CD4-positive, alpha-beta T cell treated with Interleukin-4 for 1 hour (primary cell): Measurements from ENCODE around the gene ELMO3.

Experiments
- DNase-seq, 2 donors: peaks; one replicate each; pipeline ENCODE4 v3.0.0-alpha.2; 2020 to 2022

ELMO3 gene

GRCh38 chr16:67226804-67227566, 28.1 kb downstream of the ELMO3 start, which contains the start of gene TMEM208:
TMEM208 (plus strand) TSS chr16:67227130; CDS start chr16:67227219, 89 bp downstream.
- peak; percentile 98 for DNase-seq

DNA sequence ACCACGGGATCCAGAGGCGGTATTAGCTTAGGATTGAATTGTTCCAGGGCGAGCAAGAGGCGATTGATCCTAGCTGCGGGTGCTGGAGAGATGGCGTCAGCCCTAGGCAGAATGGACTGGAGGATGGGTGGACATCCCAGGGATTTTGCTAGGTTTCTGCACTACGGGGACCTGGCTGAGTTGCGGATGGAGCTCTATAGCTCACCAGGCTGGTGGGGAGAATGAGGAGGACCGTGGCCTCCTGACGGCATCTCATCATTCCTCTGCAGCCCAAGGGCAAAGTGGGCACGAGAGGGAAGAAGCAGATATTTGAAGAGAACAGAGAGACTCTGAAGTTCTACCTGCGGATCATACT, 28.6 kb downstream of the ELMO3 start:
- no peak for DNase-seq

- no peak for DNase-seq
These were observed 29.3 kb downstream of the ELMO3 start for GRCh38 chr16:67228034-67228785.

DNA sequence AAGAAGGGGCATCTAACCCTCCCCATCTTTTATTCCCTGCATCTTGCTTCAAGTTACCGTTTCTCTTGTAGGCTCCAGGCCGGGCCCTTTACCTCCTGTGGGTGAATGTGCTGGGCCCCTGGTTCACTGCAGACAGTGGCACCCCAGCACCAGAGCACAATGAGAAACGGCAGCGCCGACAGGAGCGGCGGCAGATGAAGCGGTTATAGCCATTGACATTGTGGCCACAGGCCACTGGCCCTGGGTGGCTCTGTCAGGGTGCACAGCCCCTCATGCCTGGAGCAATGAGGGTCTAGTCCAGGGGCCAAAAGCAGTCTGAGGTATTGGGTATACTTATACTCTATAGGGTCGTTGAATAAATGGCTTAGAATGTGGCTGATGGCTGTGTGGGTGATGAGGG, 30.0 kb downstream of the ELMO3 start:
- DNase-seq: no peak

GRCh38 chr16:67229906-67230808, 31.2 kb downstream of the ELMO3 start:
- no peak for DNase-seq

GRCh38 chr16:67230809-67231660, 32.1 kb downstream of the ELMO3 start:
- no peak for DNase-seq

- DNase-seq: no peak
These were observed 34.7 kb downstream of the ELMO3 start for GRCh38 chr16:67233596-67233995.

- no peak for DNase-seq
These were observed 35.3 kb downstream of the ELMO3 start for GRCh38 chr16:67234180-67234597.

- DNase-seq: peak; percentile 30 to 78
These were observed 37.1 kb downstream of the ELMO3 start for GRCh38 chr16:67235816-67236562.

DNA sequence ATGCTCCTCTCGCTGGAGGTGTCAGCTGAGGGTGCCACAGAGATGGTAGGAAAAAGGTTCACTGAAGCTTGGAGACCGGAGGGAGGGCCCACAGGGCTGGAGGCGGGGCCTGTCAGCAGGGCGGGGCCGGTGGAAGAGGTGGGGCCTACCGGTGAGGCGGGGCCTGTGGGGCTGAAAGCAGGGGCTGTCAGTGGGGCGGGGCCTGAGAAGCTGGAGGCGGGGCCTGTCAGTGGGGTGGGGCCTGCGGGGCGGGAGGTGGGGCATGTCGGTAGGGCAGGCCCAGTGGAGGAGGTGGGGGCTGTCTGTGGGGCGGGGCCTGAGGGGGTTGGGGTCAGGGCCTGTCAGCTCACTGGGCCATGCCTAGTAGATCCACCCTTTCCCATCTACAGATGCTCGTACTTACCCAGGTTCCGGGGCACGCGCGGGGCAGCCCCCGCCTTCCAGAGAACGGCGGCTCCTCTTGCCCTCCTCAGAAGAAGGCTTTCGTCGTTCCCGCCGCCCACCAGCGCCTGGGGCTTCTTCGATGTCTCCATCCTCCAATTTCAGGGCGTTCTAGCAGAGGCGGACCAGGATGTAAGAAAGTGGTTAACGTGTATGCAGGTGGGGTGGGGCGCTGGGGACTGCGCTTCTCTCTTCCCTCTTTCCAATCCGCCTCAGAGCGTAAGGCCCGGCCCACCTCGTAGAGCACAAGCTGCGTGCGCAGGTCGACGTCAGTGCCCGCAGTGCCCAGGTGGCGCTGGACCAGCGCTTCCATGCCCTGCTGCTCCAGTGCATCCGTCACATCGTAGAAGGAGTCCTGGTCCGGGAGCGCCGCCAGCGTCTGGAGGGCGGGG, 37.8 kb downstream of the ELMO3 start:
- DNase-seq: peak; percentile 70 to 87

DNA sequence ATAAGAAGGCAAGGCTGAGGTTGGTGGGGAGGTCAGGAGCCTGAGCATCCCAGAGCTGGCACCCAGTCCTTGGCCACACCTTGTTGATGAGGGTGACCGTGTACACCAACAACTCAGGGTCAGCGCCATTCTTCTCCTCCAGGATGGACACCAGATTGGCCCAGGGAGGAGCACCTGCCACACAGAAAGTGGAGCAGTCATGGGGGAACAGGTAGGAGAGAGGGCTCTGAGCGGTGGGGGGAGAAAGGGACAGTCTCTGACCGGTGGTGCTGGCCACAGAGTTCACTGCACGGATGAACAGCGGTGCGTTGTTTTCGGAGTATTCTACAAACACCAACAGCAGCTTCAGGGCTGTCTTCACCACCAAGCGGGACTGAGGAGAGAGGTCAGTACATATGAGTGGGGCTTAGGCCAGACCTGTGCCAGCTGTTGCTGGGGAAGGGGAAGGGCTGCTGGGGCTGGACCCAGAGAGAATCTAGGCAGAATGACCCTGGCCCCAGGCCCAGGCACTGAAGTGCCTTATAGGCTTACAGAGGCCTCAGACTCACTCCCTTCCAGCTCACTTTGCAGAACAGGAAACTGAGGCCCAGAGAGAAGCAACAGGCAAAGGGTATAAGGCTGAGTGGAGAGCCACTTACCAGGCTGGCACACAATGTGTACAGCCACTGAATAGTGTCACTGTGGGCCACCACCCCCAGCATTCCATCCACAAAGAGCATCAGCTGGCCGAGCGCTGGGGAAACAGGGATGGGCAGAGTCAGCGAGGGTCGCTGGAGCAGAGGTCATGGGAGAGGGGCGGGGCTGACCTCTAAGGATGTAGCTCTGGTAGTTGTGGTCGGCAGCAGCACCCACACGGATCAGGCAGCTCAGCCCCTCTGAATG, 38.7 kb downstream of the ELMO3 start:
- no peak for DNase-seq

GRCh38 chr16:67238278-67238575, 39.3 kb downstream of the ELMO3 start:
- no peak for DNase-seq

DNA sequence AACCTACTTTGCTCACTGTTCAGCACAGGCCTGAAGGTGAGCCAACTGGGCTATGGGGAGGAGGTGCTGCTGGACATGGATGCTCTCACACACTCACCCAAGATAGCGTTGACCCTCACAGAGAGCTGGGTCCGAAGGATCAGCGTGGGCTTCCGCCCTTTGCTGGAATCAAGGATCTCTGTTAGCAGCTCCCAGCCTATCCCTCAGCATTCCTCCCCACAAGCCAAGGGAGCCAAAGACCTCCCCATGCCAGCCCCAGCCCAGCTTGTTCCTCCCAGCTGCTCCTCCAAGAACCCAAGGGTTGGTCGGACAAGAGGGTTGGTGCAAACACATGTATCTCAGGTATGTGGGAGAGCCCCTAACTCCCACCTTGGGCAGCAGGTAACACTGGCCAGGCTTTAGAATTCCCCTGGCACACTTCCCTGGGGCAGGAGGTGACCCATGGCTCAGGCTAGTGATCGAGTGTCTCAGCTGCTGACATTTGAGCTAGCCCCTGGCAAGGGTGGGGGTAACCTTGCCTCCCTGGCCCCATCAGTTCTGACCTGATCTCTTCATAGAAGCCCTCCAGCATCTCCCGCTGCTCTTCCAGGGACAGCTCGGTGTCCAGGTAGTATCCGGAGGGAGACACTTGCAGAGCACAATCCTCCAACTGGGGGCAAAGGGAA, 40.0 kb downstream of the ELMO3 start:
- no peak for DNase-seq

DNA sequence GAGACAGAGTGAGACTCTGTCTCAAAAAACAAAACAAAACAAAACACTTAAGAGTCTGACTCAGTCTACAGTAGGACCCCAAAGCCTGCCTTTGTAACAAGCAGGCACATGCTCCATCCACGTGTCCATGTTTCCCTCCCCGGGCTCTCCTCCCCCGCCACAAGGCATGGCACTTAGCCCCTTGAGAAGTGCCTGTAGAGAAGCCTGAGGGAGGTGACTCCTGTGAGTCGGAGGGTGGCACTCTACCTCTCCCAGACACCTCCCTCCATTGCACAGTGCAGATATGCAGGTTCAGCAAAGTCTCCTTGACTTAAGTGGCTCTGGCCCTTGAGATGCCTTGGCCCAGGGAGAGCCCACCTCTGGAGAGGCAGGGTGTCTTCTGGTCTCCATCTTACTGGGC, 41.6 kb downstream of the ELMO3 start:
- DNase-seq: no peak

- no peak for DNase-seq
These were observed 42.3 kb downstream of the ELMO3 start for GRCh38 chr16:67241008-67241900.

DNA sequence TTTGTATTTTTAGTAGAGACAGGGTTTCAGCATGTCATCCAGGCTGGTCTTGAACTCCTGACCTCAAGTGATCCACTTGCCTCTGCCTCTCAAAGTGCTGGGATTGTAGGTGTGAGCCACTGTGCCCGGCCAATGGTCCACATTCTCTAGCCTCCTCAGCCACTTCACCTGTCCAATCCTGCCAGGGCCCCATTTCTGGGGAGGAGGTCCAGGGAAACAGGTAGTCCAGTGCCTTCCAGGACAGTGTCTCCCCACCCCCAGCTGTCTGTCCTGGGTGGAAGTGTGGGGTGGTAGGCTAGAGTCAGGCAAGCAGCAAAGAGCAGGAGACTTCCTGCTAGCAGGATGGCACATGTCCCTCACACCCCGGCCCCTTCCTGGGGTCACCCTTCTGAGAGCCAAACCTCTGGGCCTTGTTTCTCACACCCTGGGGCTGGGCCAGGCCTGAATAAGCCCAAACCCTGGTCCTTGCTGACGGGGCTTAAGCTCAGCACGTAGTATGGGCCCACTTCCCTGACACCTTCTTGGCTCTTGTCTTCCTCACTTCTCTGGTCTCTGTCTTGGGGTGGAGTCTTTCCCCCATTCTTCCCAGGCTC, 43.3 kb downstream of the ELMO3 start:
- no peak for DNase-seq

DNA sequence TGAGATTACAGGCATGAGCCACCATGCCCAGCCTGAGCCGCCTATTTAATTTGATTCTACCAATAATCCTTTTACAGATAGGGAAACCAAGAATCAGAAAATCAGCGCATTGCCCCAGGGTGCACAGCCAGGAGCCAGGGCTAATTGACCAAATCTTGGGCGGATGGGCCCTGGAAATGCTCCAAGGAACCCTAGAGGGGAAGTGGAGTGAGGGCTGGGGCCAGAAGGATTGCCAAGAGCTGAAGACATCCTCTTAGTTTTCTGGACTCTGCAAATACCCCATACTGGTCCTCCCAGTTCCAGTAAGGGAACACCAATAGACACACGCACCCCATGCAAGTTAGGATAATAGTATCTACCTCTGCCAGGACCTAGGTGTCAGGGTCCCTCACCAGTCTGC, 44.5 kb downstream of the ELMO3 start:
- DNase-seq: no peak
